Measurements from ENCODE around the gene DQX1. TPM values are rescaled to one million over a fixed set of nuclear protein-coding genes. Genes with fewer than 3 reads are reported as not detected.
A peak's percentile ranks its signal among the peaks of the same experiment; 100 is the strongest.

Gene DQX1
- total and polyA plus RNA-seq, 2 of the 8 experiments (the other 6 are each of a cell fraction or from before 2014, with no cell fraction given), result 0.76 to 1.1 TPM

DNA sequence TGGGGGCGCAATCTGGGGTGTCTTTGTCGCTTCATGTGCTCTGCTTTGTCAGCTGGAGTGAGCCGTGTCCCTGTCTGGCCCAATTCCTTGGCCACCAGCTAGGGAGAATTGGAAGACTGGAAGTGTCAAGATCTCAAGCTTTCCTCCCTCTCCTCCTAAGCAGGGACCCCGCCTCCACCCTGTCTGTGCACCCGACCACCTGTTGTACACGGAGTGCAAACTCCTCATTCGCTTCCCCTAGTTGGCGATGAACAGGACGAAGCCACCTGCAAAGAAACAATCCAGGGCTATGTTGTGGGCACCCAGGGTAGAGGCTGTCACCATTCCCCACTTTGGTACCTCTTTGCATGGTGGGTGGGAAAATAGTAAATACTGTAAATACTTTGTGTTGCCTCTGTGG lies 1.7 kb upstream of the DQX1 start:
- 88% methylated on average over 9 of the region's 9 CpGs; no CpG with 5 or more reads in 1 of the 2 experiments for WGBS, 2 experiments (ENCODE audit: extremely low coverage in 1 of 2, insufficient coverage in 1 of 2, insufficient read length in 1 of 2, insufficient replicate concordance in 2 of 2, low coverage in 1 of 2, low lambda C conversion rate in 2 of 2, missing lambda C conversion rate in 1 of 2)
- no peak overlapping the region for H2BK5ac ChIP-seq (ENCODE audit: low read depth, low read length)
- no peak overlapping the region for H2AFZ ChIP-seq (ENCODE audit: low read length)
- H3K4me3 ChIP-seq (ENCODE audit: extremely low read depth in 1 of 4, insufficient read depth in 2 of 4, low read depth in 3 of 4, low read length in 4 of 4), result no peak overlapping the region
- peaks cover 10% of the 10 kb centered on the region for H3K79me1 ChIP-seq (ENCODE audit: low read depth, low read length)
- H3K4me2 ChIP-seq (ENCODE audit: insufficient read depth in 1 of 2, low read depth in 2 of 2, low read length in 2 of 2), result no peak overlapping the region; a peak in 1 of 4 replicates
- H3K56ac ChIP-seq (replicated peaks; ENCODE audit: insufficient read length, low read depth, low read length), result no peak overlapping the region
- H4K91ac ChIP-seq (replicated peaks; ENCODE audit: insufficient read length, low read length), result no peak overlapping the region
- DNase-seq (ENCODE audit: low read depth in 1 of 2, low spot score in 2 of 2) (no peak), FAIRE-seq (no peak)
- H3K9me3 ChIP-seq (ENCODE audit: insufficient read depth in 2 of 2, low read depth in 1 of 2, low read length in 1 of 2), result no peaks in the 10 kb centered on the region
- no peak overlapping the region for H3K18ac ChIP-seq (ENCODE audit: extremely low read depth, low read length)
- H3K23ac ChIP-seq (ENCODE audit: insufficient read length), result no peak overlapping the region
- no peak overlapping the region for H4K5ac ChIP-seq (ENCODE audit: insufficient read length, low read depth, low read length)
- ChIA-PET POLR2A (ENCODE audit: partially characterized antibody) (interaction anchor here (2.1 to 5.9 kb wide), 4 partner anchors 17 to 28 kb away, joined by 8 to 73 read pairs (median 28); partner anchors contain the start of gene LBX2), CTCF (ENCODE audit: partially characterized antibody) (interaction anchor here (1.7 kb wide), 1 partner anchor 24 kb away, joined by 11 read pairs; no protein-coding TSS in a partner anchor)
- peak overlapping the region; percentile 43 for H4K8ac ChIP-seq (ENCODE audit: extremely low read depth, insufficient read depth, low read length)
- TF ChIP-seq RNF2 (IDR thresholded peaks at IDR 0.05; ENCODE audit: borderline replicate concordance, low read depth, low read length, missing control alignments, poor library complexity, severe bottlenecking) (no peak), JUN (IDR thresholded peaks at IDR 0.05; ENCODE audit: low read depth, low read length) (no peak)
- peaks cover 3 to 6% of the 10 kb centered on the region in 2 experiments for H4K20me1 ChIP-seq (replicated peaks in 1 of 2; ENCODE audit: control insufficient read depth in 1 of 2, insufficient read depth in 2 of 2, low read length in 2 of 2)
- H3K4me1 ChIP-seq (replicated peaks in 1 of 4; ENCODE audit: control insufficient read depth in 3 of 4, insufficient read depth in 4 of 4, low read length in 3 of 4), result peaks cover 4 to 13% (median 6%) of the 10 kb centered on the region in 4 experiments; a peak in 6 of 7 replicates
- H2AK5ac ChIP-seq (ENCODE audit: low read depth, low read length), result no peak overlapping the region
- H2BK12ac ChIP-seq (ENCODE audit: low read depth, low read length), result no peak overlapping the region
- peaks cover 9% of the 10 kb centered on the region; the same call in 1 of the 2 replicates for H3K23me2 ChIP-seq (ENCODE audit: low read depth, low read length)
- peaks cover 0 to 3% (median under 1%) of the 10 kb centered on the region in 4 experiments; a peak in 3 of 7 replicates for H3K27me3 ChIP-seq (replicated peaks in 1 of 4; ENCODE audit: control insufficient read depth in 3 of 4, extremely low read depth in 1 of 4, insufficient read depth in 3 of 4, low read length in 3 of 4)
- H3K14ac ChIP-seq (ENCODE audit: insufficient read length), result no peak overlapping the region
- H2BK20ac ChIP-seq (ENCODE audit: low read length), result no peak overlapping the region
- no peak overlapping the region for H2BK15ac ChIP-seq (ENCODE audit: low read length)
- peaks cover 0 to 18% of the 10 kb centered on the region in 2 experiments; a peak in 2 of 4 replicates for H3K79me2 ChIP-seq (ENCODE audit: control insufficient read depth in 1 of 2, insufficient read depth in 2 of 2, low read length in 2 of 2)
- H2BK120ac ChIP-seq (replicated peaks; ENCODE audit: low read depth, low read length), result no peak overlapping the region
- H3K36me3 ChIP-seq (ENCODE audit: control insufficient read depth in 2 of 4, insufficient read depth in 4 of 4, low read length in 3 of 4), result peaks cover 5 to 25% (median 18%) of the 10 kb centered on the region in 4 experiments; a peak in 7 of 8 replicates
- H3K4ac ChIP-seq (replicated peaks; ENCODE audit: insufficient read length, low read depth, low read length), result no peak overlapping the region
- H3K27ac ChIP-seq (ENCODE audit: low read depth, low read length), result no peak overlapping the region
- H3K9ac ChIP-seq (replicated peaks in 1 of 4; ENCODE audit: extremely low read depth in 1 of 4, low read depth in 3 of 4, low read length in 3 of 4), result no peak overlapping the region
